SK-N-SH (cell line): ENCODE results near the gene ARID1B. TPM values are rescaled to one million over a fixed set of nuclear protein-coding genes. Genes with fewer than 3 reads are reported as not detected.

Experiments used
- CTCF ChIA-PET: fragments of 300-600, 350-600 bp; formaldehyde crosslinking; extraction: SDS; loops from one replicate; lab custom pipeline; 2021; lab: Yijun Ruan, JAX
- POLR2A ChIA-PET: fragments of 350-600 bp; sonication (Branson Sonifier 250); formaldehyde crosslinking; extraction: SDS; loops from one replicate; lab custom pipeline; 2020; ENCODE audit warnings: antibody characterized with exemption, inconsistent platforms; lab: Yijun Ruan, JAX
- DNase-seq: peaks from one replicate; pipeline ENCODE4 v3.0.0; 2012
- H2AFZ ChIP-seq: fragments of 200-600 bp; sonication (generic); 2 replicates; pipeline ENCODE4 v1.8.1; 2016; ENCODE audit warnings: antibody characterized with exemption, mild to moderate bottlenecking, low read depth
- H3F3A ChIP-seq: fragments of 200-600 bp; sonication (generic); replicated peaks from 2 replicates; pipeline ENCODE3; 2016; ENCODE audit warnings: antibody characterized with exemption, mild to moderate bottlenecking; ENCODE audit not compliant: insufficient read depth
- H3K27ac ChIP-seq, 2 experiments: fragments of 200-500 bp in 1 of 2; fragments of 200-600 bp in 1 of 2; sonication (Bioruptor generic) in 1 of 2; sonication (generic), shearing (Covaris generic) in 1 of 2; 2 replicates each; pipeline versions ENCODE4 v1.5.1 to v1.6.1; 2014 to 2016; ENCODE audit warnings: low read depth in 2 of 2, inconsistent platforms in 1 of 2, low read length in 1 of 2, mild to moderate bottlenecking in 1 of 2, mixed read lengths in 1 of 2
- H3K27me3 ChIP-seq: fragments of 200-600 bp; sonication (generic), shearing (Covaris generic); 2 replicates; pipeline ENCODE4 v1.6.1; 2016; ENCODE audit warnings: mixed run types; ENCODE audit not compliant: insufficient read depth
- H3K36me3 ChIP-seq, 2 experiments: fragments of 200-500 bp in 1 of 2; fragments of 200-600 bp in 1 of 2; sonication (Bioruptor generic) in 1 of 2; sonication (generic) in 1 of 2; replicated peaks in 1 of 2; 2 replicates each; pipeline versions ENCODE3 to v1.5.1; 2014 to 2016; ENCODE audit warnings: low read length in 1 of 2, mild to moderate bottlenecking in 1 of 2; ENCODE audit not compliant: insufficient read depth in 2 of 2, control insufficient read depth in 1 of 2
- H3K4me1 ChIP-seq, 2 experiments: fragments of 200-500 bp in 1 of 2; fragments of 200-600 bp in 1 of 2; sonication (Bioruptor generic) in 1 of 2; sonication (generic), shearing (Covaris generic) in 1 of 2; 2 replicates each; pipeline versions ENCODE4 v1.5.1 to v1.6.1; 2014 to 2016; ENCODE audit warnings: low read depth in 1 of 2, low read length in 1 of 2, mixed run types in 1 of 2; ENCODE audit not compliant: insufficient read depth in 2 of 2, control insufficient read depth in 1 of 2
- H3K4me2 ChIP-seq: fragments of 200-600 bp; sonication (generic), shearing (Covaris generic); 2 replicates; pipeline ENCODE4 v1.6.1; 2017; ENCODE audit warnings: mixed run types
- H3K4me3 ChIP-seq, 2 experiments: fragments of 200-500 bp in 1 of 2; fragments of 200-600 bp in 1 of 2; sonication (Bioruptor generic) in 1 of 2; sonication (generic), shearing (Covaris generic) in 1 of 2; 2 replicates each; pipeline versions ENCODE4 v1.5.1 to v1.8.1; 2014 to 2016; ENCODE audit warnings: low read depth in 2 of 2, inconsistent platforms in 1 of 2, low read length in 1 of 2, mild to moderate bottlenecking in 1 of 2, mixed read lengths in 1 of 2, moderate library complexity in 1 of 2
- H3K79me2 ChIP-seq: fragments of 200-600 bp; sonication (generic); 2 replicates; pipeline ENCODE4 v1.8.1; 2017; ENCODE audit warnings: mild to moderate bottlenecking; ENCODE audit not compliant: insufficient read depth
- H3K9ac ChIP-seq: fragments of 200-600 bp; sonication (generic); 2 replicates; pipeline ENCODE4 v1.6.1; 2017; ENCODE audit warnings: mixed run types
- H3K9me2 ChIP-seq: fragments of 200-600 bp; sonication (generic); 2 replicates; pipeline ENCODE4 v1.6.1; 2017; ENCODE audit warnings: mixed run types
- H3K9me3 ChIP-seq: fragments of 200-600 bp; sonication (generic); 2 replicates; pipeline ENCODE4 v1.6.1; 2017; ENCODE audit warnings: mixed run types, mild to moderate bottlenecking, moderate library complexity
- H4K20me1 ChIP-seq: fragments of 200-600 bp; sonication (generic); 2 replicates; pipeline ENCODE4 v1.6.1; 2017; ENCODE audit warnings: mild to moderate bottlenecking, mixed run types; ENCODE audit not compliant: insufficient read depth
- ELF1 ChIP-seq: IDR thresholded peaks from 2 replicates; pipeline ENCODE4 v1.4.0; 2012
- EP300 ChIP-seq, 2 experiments: IDR thresholded peaks; 2 replicates each; pipeline versions ENCODE4 v1.4.0 to v1.6.1; 2012; ENCODE audit warnings: borderline replicate concordance in 1 of 2, low read depth in 1 of 2, low read length in 1 of 2
- FOSL2 ChIP-seq: IDR thresholded peaks from 2 replicates; pipeline ENCODE4 v1.4.0; 2012; ENCODE audit warnings: low read depth, mild to moderate bottlenecking, moderate library complexity, borderline replicate concordance
- GATA2 ChIP-seq: sonication (generic); formaldehyde crosslinking; IDR thresholded peaks from 2 replicates; pipeline ENCODE4 v1.5.0; 2020; ENCODE audit warnings: mild to moderate bottlenecking, missing genetic modification reagents
- JUND ChIP-seq: IDR thresholded peaks from 2 replicates; pipeline ENCODE4 v1.4.0; 2012
- MXI1 ChIP-seq: IDR thresholded peaks from 2 replicates; pipeline ENCODE4 v1.6.1; 2012; ENCODE audit warnings: mild to moderate bottlenecking, low read depth, low read length, improper control_type of control experiment
- POLR2AphosphoS5 ChIP-seq: IDR thresholded peaks from 2 replicates; pipeline ENCODE4 v1.6.1; 2012; ENCODE audit warnings: low read depth, low read length
- RFX5 ChIP-seq: IDR thresholded peaks from 2 replicates; pipeline ENCODE4 v1.6.1; 2012; ENCODE audit warnings: mild to moderate bottlenecking, improper control_type of control experiment, low read length
- SIN3A ChIP-seq: IDR thresholded peaks from 2 replicates; pipeline ENCODE4 v1.6.1; 2012; ENCODE audit warnings: low read depth, mild to moderate bottlenecking, low read length, moderate library complexity, borderline replicate concordance
- TAF1 ChIP-seq: IDR thresholded peaks from 2 replicates; pipeline ENCODE4 v1.6.1; 2012; ENCODE audit warnings: low read depth, mild to moderate bottlenecking, low read length, moderate library complexity, borderline replicate concordance
- TCF12 ChIP-seq: IDR thresholded peaks from 2 replicates; pipeline ENCODE4 v1.4.0; 2012
- TEAD4 ChIP-seq: IDR thresholded peaks from 2 replicates; pipeline ENCODE4 v1.4.0; 2012; ENCODE audit warnings: mild to moderate bottlenecking, borderline replicate concordance; ENCODE audit not compliant: insufficient read depth
- YY1 ChIP-seq: IDR thresholded peaks from 2 replicates; pipeline ENCODE4 v1.4.0; 2012; ENCODE audit warnings: low read depth, mild to moderate bottlenecking
- WGBS: methylation state at CpG from one replicate; pipeline ENCODE4 v1.1.6; 2017; ENCODE audit warnings: low lambda C conversion rate; 5-methylcytosine and 5-hydroxymethylcytosine counted together
- polyA plus RNA-seq, 3 experiments: library from polyadenylated mRNA; depleted of rRNA; stranded (reverse); fragments of >200 nt; gene quantifications; 2 replicates each; pipeline ENCODE4 v1.2.3, GENCODE V29; 2012
- TF ChIP-seq, protein P1 (sequence below): IDR thresholded peaks from 2 replicates; pipeline ENCODE4 v1.6.1; 2012; ENCODE audit warnings: mild to moderate bottlenecking, low read depth, low read length, moderate library complexity
- TF ChIP-seq, protein P2 (sequence below): IDR thresholded peaks from 2 replicates; pipeline ENCODE4 v1.4.0; 2012; ENCODE audit warnings: low read depth
- TF ChIP-seq, protein P3 (sequence below): IDR thresholded peaks from 2 replicates; pipeline ENCODE4 v1.4.0; 2012; ENCODE audit warnings: low read depth, borderline replicate concordance
- TF ChIP-seq, protein P4 (sequence below): fragments of 200-600 bp; sonication (generic); IDR thresholded peaks from 2 replicates; pipeline ENCODE4 v1.6.1; 2017; ENCODE audit warnings: antibody characterized with exemption, mild to moderate bottlenecking, moderate library complexity

The ARID1B gene
- polyA plus RNA-seq, 1 of the 3 experiments (the other 2 are of a cell fraction) = 13.6 TPM

DNA sequence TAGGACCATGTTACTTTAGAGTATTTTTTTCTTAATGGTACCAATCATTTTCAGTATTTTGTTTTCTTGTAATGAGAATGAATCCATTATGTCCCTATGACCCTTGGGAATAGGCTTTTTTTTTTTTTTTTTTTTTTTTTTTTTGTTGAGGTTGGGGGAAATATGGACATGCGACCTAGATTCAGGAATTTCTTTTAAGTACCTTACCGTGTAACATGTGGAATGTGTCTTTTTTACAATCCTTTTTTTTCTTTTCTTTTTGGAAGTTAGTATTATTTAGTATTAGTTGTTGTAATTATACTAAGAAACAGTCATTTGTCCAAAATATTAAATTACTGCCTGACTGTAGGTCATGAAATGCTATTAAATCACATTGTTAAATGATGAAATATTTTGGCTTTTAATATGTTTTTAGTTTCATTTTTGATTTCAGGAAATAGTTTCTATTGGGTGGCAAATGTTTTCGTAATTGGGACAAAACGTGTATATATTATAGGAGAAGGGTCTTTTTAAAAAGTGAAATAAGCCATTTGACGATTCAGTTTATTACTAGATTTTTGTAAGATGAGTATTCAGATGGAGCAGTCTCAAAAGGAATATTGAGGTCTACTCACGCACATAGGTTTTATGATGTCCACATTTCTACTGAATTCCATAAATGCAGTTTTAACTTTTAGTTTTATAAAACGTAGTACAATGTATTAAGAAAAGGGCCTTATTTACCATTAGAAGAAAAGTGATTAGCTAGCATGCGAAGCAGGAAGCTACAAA lies 4.9 kb downstream of the ARID1B start:
- TF ChIP-seq POLR2AphosphoS5 (no peak), RFX5 (no peak), TAF1 (no peak), EP300 (IDR thresholded peaks at IDR 0.05; ENCODE audit: borderline replicate concordance in 1 of 2, low read depth in 1 of 2, low read length in 1 of 2) (no peak), JUND (no peak), YY1 (no peak), TCF12 (no peak), MXI1 (no peak), TEAD4 (no peak), FOSL2 (no peak), GATA2 (CRISPR knock-in tag) (no peak), ELF1 (no peak), SIN3A (no peak)
- TF ChIP-seq, protein P1, sequence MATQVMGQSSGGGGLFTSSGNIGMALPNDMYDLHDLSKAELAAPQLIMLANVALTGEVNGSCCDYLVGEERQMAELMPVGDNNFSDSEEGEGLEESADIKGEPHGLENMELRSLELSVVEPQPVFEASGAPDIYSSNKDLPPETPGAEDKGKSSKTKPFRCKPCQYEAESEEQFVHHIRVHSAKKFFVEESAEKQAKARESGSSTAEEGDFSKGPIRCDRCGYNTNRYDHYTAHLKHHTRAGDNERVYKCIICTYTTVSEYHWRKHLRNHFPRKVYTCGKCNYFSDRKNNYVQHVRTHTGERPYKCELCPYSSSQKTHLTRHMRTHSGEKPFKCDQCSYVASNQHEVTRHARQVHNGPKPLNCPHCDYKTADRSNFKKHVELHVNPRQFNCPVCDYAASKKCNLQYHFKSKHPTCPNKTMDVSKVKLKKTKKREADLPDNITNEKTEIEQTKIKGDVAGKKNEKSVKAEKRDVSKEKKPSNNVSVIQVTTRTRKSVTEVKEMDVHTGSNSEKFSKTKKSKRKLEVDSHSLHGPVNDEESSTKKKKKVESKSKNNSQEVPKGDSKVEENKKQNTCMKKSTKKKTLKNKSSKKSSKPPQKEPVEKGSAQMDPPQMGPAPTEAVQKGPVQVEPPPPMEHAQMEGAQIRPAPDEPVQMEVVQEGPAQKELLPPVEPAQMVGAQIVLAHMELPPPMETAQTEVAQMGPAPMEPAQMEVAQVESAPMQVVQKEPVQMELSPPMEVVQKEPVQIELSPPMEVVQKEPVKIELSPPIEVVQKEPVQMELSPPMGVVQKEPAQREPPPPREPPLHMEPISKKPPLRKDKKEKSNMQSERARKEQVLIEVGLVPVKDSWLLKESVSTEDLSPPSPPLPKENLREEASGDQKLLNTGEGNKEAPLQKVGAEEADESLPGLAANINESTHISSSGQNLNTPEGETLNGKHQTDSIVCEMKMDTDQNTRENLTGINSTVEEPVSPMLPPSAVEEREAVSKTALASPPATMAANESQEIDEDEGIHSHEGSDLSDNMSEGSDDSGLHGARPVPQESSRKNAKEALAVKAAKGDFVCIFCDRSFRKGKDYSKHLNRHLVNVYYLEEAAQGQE = no peak
- TF ChIP-seq, protein P2, sequence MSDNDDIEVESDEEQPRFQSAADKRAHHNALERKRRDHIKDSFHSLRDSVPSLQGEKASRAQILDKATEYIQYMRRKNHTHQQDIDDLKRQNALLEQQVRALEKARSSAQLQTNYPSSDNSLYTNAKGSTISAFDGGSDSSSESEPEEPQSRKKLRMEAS = no peak
- TF ChIP-seq, protein P3, sequence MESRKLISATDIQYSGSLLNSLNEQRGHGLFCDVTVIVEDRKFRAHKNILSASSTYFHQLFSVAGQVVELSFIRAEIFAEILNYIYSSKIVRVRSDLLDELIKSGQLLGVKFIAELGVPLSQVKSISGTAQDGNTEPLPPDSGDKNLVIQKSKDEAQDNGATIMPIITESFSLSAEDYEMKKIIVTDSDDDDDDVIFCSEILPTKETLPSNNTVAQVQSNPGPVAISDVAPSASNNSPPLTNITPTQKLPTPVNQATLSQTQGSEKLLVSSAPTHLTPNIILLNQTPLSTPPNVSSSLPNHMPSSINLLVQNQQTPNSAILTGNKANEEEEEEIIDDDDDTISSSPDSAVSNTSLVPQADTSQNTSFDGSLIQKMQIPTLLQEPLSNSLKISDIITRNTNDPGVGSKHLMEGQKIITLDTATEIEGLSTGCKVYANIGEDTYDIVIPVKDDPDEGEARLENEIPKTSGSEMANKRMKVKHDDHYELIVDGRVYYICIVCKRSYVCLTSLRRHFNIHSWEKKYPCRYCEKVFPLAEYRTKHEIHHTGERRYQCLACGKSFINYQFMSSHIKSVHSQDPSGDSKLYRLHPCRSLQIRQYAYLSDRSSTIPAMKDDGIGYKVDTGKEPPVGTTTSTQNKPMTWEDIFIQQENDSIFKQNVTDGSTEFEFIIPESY = no peak
- TF ChIP-seq, protein P4, sequence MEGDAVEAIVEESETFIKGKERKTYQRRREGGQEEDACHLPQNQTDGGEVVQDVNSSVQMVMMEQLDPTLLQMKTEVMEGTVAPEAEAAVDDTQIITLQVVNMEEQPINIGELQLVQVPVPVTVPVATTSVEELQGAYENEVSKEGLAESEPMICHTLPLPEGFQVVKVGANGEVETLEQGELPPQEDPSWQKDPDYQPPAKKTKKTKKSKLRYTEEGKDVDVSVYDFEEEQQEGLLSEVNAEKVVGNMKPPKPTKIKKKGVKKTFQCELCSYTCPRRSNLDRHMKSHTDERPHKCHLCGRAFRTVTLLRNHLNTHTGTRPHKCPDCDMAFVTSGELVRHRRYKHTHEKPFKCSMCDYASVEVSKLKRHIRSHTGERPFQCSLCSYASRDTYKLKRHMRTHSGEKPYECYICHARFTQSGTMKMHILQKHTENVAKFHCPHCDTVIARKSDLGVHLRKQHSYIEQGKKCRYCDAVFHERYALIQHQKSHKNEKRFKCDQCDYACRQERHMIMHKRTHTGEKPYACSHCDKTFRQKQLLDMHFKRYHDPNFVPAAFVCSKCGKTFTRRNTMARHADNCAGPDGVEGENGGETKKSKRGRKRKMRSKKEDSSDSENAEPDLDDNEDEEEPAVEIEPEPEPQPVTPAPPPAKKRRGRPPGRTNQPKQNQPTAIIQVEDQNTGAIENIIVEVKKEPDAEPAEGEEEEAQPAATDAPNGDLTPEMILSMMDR = no peak
- H3K9me3 ChIP-seq = no peaks in the 10 kb centered on the region
- H3K27me3 ChIP-seq = no peaks in the 10 kb centered on the region
- H3K4me2 ChIP-seq = peak overlapping the region; percentile 91
- 22% methylated on average over 8 of the region's 8 CpGs for WGBS
- ChIA-PET CTCF (no interaction called here), POLR2A (no interaction called here)
- H3K27ac ChIP-seq = peak overlapping the region; percentile 50 to 65
- no peaks in the 10 kb centered on the region for H3K9me2 ChIP-seq
- DNase-seq = no peak
- H4K20me1 ChIP-seq = peaks cover 69% of the 10 kb centered on the region
- H3K4me1 ChIP-seq = peaks cover 0 to 22% of the 10 kb centered on the region in 2 experiments; a peak in 2 of 4 replicates
- H3K4me3 ChIP-seq = peak overlapping the region; percentile 66 to 75; a peak in 3 of 4 replicates
- peaks cover 10 to 14% of the 10 kb centered on the region in 2 experiments for H3K36me3 ChIP-seq
- H3K9ac ChIP-seq = peak overlapping the region; percentile 62
- no peak overlapping the region for H2AFZ ChIP-seq
- peaks cover 87% of the 10 kb centered on the region for H3K79me2 ChIP-seq
- peaks cover 13% of the 10 kb centered on the region for H3F3A ChIP-seq
